ENCODE results near the gene COQ8B.

Gene COQ8B

DNA sequence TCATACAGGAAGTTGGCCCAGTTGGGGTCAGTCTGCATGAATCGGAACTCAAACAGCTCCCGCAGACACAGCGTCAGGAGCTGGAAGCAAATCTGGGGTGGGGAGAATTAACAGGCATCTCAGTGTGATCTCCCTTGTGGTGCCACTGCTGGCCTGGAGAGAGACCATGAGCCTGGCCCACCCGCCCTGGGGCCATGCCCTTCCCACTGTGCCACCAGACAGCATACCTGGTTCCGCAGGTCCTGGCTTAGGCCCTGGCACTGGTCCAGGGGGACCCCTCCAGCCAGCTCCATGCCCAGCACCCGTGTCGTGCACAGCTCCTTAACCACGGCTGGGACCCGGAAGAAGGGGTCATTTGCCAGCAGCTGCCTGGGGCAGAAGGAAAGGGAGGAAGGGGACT, 16.6 kb downstream of the COQ8B start:
- no peak overlapping the region for H3K4me3 ChIP-seq (replicated peaks in 1 of 2; ENCODE audit: low read depth in 2 of 2, low read length in 2 of 2)
- TF ChIP-seq, protein P1, sequence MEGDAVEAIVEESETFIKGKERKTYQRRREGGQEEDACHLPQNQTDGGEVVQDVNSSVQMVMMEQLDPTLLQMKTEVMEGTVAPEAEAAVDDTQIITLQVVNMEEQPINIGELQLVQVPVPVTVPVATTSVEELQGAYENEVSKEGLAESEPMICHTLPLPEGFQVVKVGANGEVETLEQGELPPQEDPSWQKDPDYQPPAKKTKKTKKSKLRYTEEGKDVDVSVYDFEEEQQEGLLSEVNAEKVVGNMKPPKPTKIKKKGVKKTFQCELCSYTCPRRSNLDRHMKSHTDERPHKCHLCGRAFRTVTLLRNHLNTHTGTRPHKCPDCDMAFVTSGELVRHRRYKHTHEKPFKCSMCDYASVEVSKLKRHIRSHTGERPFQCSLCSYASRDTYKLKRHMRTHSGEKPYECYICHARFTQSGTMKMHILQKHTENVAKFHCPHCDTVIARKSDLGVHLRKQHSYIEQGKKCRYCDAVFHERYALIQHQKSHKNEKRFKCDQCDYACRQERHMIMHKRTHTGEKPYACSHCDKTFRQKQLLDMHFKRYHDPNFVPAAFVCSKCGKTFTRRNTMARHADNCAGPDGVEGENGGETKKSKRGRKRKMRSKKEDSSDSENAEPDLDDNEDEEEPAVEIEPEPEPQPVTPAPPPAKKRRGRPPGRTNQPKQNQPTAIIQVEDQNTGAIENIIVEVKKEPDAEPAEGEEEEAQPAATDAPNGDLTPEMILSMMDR (IDR thresholded peaks at IDR 0.05; ENCODE audit: low read depth, low read length) = no peak
- no peak for DNase-seq (ENCODE audit: low read depth in 2 of 2)

DNA sequence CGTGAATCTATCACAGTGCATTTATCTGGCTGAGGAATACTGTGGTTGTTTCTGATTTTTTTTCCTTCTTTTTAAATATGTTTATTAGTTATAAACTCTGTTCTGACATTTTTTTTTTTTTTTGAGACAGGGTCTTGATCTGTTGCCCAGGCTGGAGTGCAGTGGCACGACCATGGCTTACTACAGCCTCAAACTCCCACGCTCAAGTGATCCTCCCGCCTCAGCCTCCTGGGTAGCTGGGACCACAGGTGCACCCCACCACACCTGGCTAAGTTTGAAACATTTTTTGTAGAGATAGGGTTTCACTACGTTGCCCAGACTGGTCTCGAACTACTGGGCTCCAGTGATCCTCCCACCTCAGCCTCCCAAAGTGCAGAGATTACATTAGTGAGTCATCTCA, 19.7 kb downstream of the COQ8B start:
- TF ChIP-seq, protein P1 (IDR thresholded peaks at IDR 0.05; ENCODE audit: low read depth, low read length) = no peak

DNA sequence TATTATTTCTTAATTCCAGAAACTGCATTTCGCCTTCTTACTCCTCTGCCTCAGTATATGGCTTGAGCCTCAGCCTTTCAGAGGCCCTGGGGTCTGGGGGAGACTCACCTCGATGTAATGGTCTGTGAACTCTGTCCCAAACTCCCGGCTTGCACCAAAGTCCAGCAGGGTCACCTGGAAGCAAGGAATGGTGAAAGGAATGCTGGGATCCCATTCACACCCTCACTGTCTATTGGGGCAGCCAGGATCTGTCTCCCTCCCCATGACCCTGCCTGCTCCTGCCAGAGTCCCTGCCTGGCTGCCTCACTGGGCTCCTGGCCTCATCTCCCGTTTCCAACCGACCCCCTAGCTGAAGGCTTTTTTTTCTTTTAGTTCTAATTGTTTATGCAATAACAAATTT, 20.8 kb downstream of the COQ8B start:
- no peak for DNase-seq (ENCODE audit: low read depth in 2 of 2)
- H3K4me3 ChIP-seq (replicated peaks in 1 of 2; ENCODE audit: low read depth in 2 of 2, low read length in 2 of 2) = no peak overlapping the region
- TF ChIP-seq, protein P1 (IDR thresholded peaks at IDR 0.05; ENCODE audit: low read depth, low read length) = no peak

More for the DNA sequence above, 19.7 kb downstream of the COQ8B start:
- no peak overlapping the region for H3K4me3 ChIP-seq (replicated peaks in 1 of 2; ENCODE audit: low read depth in 2 of 2, low read length in 2 of 2)
- no peak for DNase-seq (ENCODE audit: low read depth in 2 of 2)

DNA sequence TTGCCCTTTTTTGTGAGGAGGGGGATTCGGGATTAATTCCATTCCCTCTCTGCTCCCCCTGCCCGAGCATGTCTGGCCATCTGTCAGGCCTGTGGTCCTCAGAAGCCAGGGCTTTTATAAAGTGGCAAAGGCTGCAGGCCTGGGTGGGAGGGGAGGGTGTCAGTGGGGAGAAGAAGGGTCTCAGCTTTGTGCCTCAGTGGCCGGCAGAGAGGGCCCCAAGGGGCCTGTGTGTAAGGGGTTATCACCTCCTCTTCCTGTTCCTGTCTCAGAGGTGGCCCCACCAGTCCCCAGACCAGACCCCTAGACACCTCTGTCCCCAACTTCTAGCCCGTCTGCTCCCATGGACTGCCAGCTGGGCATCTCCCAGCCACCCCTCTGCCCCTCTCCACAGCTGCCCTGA, 22.8 kb downstream of the COQ8B start:
- DNase-seq (ENCODE audit: low read depth in 2 of 2) = no peak
- no peak overlapping the region for H3K4me3 ChIP-seq (replicated peaks in 1 of 2; ENCODE audit: low read depth in 2 of 2, low read length in 2 of 2)
- TF ChIP-seq, protein P1 (IDR thresholded peaks at IDR 0.05; ENCODE audit: low read depth, low read length) = no peak

DNA sequence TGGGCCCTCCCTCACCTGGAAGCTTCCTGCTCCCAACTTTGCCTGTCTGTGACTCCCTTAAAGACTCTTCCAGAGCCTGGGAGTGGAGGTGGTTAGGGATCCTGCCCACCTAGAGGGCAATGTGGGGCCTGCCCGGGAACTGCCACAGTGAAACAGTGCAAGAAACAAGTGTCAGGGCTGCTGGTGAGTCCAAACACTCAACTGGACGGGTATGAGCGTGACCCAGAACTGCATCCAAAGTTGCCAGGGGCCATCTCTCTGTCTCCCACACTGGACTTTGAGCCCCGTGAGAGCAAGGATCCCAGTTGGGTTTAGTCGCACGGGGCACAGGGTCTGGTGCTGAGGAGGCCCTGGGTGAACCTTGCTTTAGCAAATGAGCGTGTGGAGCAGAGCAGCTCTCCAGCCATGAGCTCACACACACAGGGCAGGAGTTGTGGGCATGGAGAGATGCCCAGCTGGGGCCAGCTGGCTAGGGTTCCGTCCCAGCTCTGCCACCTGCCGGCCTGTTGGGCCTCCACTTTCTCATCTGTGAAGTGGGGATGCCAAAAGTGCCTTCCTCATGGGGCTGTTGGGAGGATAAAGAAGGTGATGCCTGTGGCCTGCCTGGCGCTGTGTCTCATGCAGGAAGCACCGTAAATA, 23.4 kb downstream of the COQ8B start:
- TF ChIP-seq, protein P1 (IDR thresholded peaks at IDR 0.05; ENCODE audit: low read depth, low read length) = no peak
- DNase-seq (ENCODE audit: low read depth in 2 of 2) = no peak
- no peak overlapping the region for H3K4me3 ChIP-seq (replicated peaks in 1 of 2; ENCODE audit: low read depth in 2 of 2, low read length in 2 of 2)

DNA sequence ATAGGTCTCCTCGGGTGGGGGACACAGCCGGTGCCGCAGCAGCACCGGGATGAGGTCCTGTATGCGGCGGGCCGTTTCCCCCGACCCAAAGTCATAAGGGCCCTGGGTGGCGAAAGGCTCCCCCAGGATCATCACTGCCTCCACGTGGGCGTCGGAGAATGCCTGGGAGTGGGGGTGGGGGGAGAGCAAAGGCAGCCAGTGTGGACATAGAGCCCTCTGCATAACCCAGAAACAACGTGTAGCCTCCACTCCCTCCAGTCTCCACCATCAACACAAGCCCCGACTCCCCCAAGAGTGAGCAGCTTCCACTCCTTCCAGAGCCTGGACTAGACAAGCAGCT, 24.5 kb downstream of the COQ8B start:
- no peak for DNase-seq (ENCODE audit: low read depth in 2 of 2)
- TF ChIP-seq, protein P1 (IDR thresholded peaks at IDR 0.05; ENCODE audit: low read depth, low read length) = no peak
- no peak overlapping the region for H3K4me3 ChIP-seq (replicated peaks in 1 of 2; ENCODE audit: low read depth in 2 of 2, low read length in 2 of 2)

Data from cardiac fibroblast (primary cell).